ENCODE measurements around the gene PAPSS1. TPM values are rescaled to one million over a fixed set of nuclear protein-coding genes. Genes with fewer than 3 reads are reported as not detected.

PAPSS1 gene
- polyA plus RNA-seq, 3 donors = 46.4 to 79.6 (median 64.8) TPM

- Histone ChIP-seq H3K9ac (ENCODE audit: insufficient read depth, low read length, poor library complexity, severe bottlenecking) (no peak overlapping the region), H3K4me1 (ENCODE audit: control insufficient read depth in 1 of 2, insufficient read depth in 2 of 2, low read length in 2 of 2) (no peaks in the 10 kb centered on the region), H3K4me2 (replicated peaks; ENCODE audit: extremely low read depth, low read length, poor library complexity, severe bottlenecking) (no peak overlapping the region), H2AFZ (ENCODE audit: insufficient read depth, low read depth, low read length, poor library complexity, severe bottlenecking) (no peak overlapping the region), H3K9me3 (replicated peaks in 1 of 2; ENCODE audit: control insufficient read depth in 1 of 2, insufficient read depth in 1 of 2, low read length in 2 of 2) (no peaks in the 10 kb centered on the region), H3K4me3 (replicated peaks in 1 of 3; ENCODE audit: low read depth in 2 of 3, low read length in 3 of 3) (no peak overlapping the region), H3K27ac (ENCODE audit: low read depth in 1 of 2, low read length in 2 of 2) (no peak overlapping the region), H3K79me2 (ENCODE audit: insufficient read depth, low read length) (no peaks in the 10 kb centered on the region), H4K20me1 (ENCODE audit: insufficient read depth, low read length) (no peaks in the 10 kb centered on the region), H3K36me3 (replicated peaks in 1 of 2; ENCODE audit: control insufficient read depth in 1 of 2, insufficient read depth in 2 of 2, low read length in 2 of 2) (no peaks in the 10 kb centered on the region), H3K27me3 (ENCODE audit: control insufficient read depth in 2 of 2, insufficient read depth in 2 of 2, low read length in 2 of 2) (no peaks in the 10 kb centered on the region)
- peaks cover 0 to 7% (median 2%) of the 10 kb centered on the region in 7 donors for H3K9me3 Mint-ChIP-seq
- no peak for TF ChIP-seq CTCF (IDR thresholded peaks at IDR 0.05)
- no peak for DNase-seq
- no peak overlapping the region for H3K4me3 Mint-ChIP-seq
- H3K36me3 Mint-ChIP-seq = no peaks in the 10 kb centered on the region
- no peak overlapping the region for H3K27ac Mint-ChIP-seq
- peaks cover 0 to 3% (median 1%) of the 10 kb centered on the region in 3 donors for H3K27me3 Mint-ChIP-seq (ENCODE audit: low read depth in 3 of 3)
- H3K4me1 Mint-ChIP-seq = no peaks in the 10 kb centered on the region
- intact Hi-C loops (cut with micrococcal nuclease) = no loop called here
These were observed 24.5 kb upstream of the PAPSS1 start for GRCh38 chr4:107744532-107744931.

GRCh38 chr4:107743532-107743931 is 23.5 kb upstream of the PAPSS1 start:
- no peaks in the 10 kb centered on the region for H3K4me1 ChIP-seq (ENCODE audit: control insufficient read depth in 1 of 2, insufficient read depth in 2 of 2, low read length in 2 of 2)
- no peak overlapping the region for H2AFZ ChIP-seq (ENCODE audit: insufficient read depth, low read depth, low read length, poor library complexity, severe bottlenecking)
- no peak for TF ChIP-seq CTCF (IDR thresholded peaks at IDR 0.05)
- peaks cover 0 to 1% (median 1%) of the 10 kb centered on the region in 3 donors for H3K27me3 Mint-ChIP-seq (ENCODE audit: low read depth in 3 of 3)
- H3K4me3 ChIP-seq (replicated peaks in 1 of 3; ENCODE audit: low read depth in 2 of 3, low read length in 3 of 3) = no peak overlapping the region
- no peak overlapping the region for H3K27ac ChIP-seq (ENCODE audit: low read depth in 1 of 2, low read length in 2 of 2)
- no peaks in the 10 kb centered on the region for H3K9me3 ChIP-seq (replicated peaks in 1 of 2; ENCODE audit: control insufficient read depth in 1 of 2, insufficient read depth in 1 of 2, low read length in 2 of 2)
- H3K9me3 Mint-ChIP-seq = peaks cover 0 to 7% (median 2%) of the 10 kb centered on the region in 7 donors
- no peak overlapping the region for H3K27ac Mint-ChIP-seq
- H3K79me2 ChIP-seq (ENCODE audit: insufficient read depth, low read length) = no peaks in the 10 kb centered on the region
- H3K36me3 Mint-ChIP-seq = no peaks in the 10 kb centered on the region
- intact Hi-C loops (cut with micrococcal nuclease) = no loop called here
- no peak for DNase-seq
- no peak overlapping the region for H3K9ac ChIP-seq (ENCODE audit: insufficient read depth, low read length, poor library complexity, severe bottlenecking)
- H3K36me3 ChIP-seq (replicated peaks in 1 of 2; ENCODE audit: control insufficient read depth in 1 of 2, insufficient read depth in 2 of 2, low read length in 2 of 2) = no peaks in the 10 kb centered on the region
- H3K27me3 ChIP-seq (ENCODE audit: control insufficient read depth in 2 of 2, insufficient read depth in 2 of 2, low read length in 2 of 2) = no peaks in the 10 kb centered on the region
- H3K4me1 Mint-ChIP-seq = no peaks in the 10 kb centered on the region
- H3K4me3 Mint-ChIP-seq = no peak overlapping the region
- H4K20me1 ChIP-seq (ENCODE audit: insufficient read depth, low read length) = no peaks in the 10 kb centered on the region
- no CpG with 5 or more reads among the region's 1 CpG for WGBS (ENCODE audit: insufficient coverage)
- no peak overlapping the region for H3K4me2 ChIP-seq (replicated peaks; ENCODE audit: extremely low read depth, low read length, poor library complexity, severe bottlenecking)

Data from CD14-positive monocyte (primary cell).